Stimulated activated CD4-positive, alpha-beta T cell treated with anti-CD3 and anti-CD28 coated beads, TNF-alpha, amount 100 ng/mL, for 1 hour (primary cell): ENCODE results near the gene BDNF.
A peak's percentile ranks its signal among the peaks of the same experiment; 100 is the strongest.

ENCODE experiments used
- DNase-seq, 3 donors: peaks; one replicate each; pipeline ENCODE4 v3.0.0-alpha.2; 2020; ENCODE audit warnings: low read depth in 3 of 3, low spot score in 1 of 3

Gene BDNF

DNA sequence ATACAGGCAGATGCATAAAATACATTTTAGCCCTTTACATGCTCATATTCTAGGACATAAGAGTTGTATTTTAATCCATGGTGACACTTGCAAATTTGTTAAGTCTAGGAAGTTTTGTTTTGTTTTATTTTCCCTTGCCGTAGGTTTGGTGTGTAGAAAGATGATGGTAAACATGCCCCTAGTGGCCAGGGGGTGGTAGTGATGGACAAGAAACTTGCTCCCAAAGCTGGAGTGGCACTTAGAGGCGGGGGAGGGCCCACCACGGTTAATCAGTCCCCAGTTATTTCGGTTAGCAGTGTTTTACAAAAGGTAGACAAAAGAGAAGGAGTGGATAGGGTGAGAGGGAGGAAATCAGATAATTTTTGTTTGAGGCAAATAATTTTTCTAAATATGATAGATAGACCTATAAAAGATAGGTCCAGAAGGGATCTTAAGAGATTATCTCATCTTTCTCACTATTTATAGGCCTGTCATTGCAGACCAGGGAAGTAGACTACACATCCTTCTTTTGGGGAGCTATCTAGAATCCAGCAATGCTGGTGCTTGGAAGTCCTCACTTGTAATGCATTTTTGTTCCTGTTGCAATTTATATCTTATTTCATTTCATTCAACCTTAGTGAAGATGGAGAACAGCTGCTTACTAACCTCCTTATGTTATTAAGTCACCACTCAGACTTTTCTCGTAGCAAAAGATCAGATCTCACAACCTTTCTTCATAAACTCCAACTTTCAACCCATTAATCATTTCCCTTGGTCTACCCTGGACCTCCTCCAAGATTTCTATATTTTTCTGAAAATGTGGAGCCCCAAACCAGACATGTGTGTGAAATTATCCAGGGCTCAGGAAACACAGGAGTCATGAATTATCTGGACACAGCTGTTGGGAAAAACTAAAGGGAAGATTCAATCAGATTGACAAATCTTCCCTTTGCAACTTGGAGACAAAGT lies 5.9 kb upstream of the BDNF start:
- no peak for DNase-seq

- DNase-seq: no peak
Measured at GRCh38 chr11:27703481-27703880, 3.2 kb upstream of the BDNF start.

- no peak for DNase-seq
Measured at GRCh38 chr11:27702811-27703210, 2.6 kb upstream of the BDNF start.

- no peak for DNase-seq
Measured at GRCh38 chr11:27701355-27702105, 1.3 kb upstream of the BDNF start.

- DNase-seq: no peak
Measured at GRCh38 chr11:27699926-27700350, 317 bp downstream of the BDNF start.

GRCh38 chr11:27699242-27699925 lies 871 bp downstream of the BDNF start:
- no peak for DNase-seq

DNA sequence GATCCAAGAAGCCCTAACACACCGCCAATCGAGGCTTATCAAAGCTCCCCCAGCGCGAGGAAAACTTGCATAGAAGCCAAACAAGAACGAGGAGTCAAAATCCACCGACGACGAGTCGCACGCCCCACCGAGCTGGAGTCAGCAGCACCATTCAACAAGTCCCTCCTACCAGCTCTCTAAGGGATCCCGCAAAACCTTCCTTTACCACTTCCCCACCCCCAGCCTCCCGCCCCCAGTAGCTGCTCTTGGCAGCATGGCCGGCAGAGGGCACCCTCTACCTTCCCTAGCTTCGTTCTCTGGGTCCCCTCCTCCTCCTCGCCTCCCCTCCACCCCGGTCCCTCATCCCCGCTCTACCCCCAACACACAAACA lies 1.4 kb downstream of the BDNF start:
- peak in 1 of 3 donors; percentile 52 for DNase-seq

DNA sequence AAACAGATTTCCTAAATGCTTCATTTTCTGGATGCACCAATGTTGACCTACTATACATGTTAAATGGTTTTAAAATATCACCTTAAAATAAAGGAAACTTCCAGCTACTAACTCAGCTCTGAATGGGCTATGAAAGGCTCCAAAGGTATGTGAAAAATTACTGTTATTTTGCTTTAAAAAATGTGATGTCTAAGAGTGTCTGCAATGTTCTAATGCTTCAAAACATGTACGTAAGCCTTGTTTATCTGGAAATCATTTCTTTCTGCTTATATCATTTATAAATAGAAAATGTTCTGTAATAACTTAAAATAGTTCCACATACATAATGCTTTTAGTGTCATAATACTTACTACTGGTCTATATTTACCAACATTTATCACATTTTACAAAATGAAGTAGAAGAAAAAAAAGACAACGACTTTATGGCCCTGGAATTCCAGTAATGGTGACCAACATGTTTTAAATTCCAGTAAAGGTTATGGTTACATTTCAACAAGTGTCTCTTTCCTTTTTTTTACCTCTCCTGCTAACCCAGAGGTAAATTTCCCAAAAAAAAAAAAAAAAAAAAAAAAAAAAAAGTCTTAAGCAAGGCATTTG lies 2.5 kb downstream of the BDNF start:
- no peak for DNase-seq

DNA sequence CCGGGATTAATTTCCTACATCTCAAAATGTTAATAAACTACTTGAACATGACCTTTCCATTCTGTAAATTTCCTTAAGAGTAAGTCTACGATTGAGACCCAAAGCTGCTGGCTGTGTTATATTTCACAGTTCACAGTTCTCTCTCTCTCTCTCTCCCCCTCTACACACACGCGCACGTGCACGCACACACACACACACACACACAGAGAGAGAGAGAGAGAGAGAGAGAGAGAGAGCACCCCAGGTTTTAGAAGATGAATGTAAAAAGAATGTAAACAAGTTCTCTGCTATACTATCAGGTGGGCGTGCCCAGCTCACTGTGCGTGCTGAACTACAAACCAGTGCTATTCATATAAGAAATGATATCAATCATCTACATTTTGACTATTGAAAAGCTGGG lies 3.3 kb downstream of the BDNF start:
- no peak for DNase-seq

GRCh38 chr11:27696115-27696514 lies 4.1 kb downstream of the BDNF start:
- no peak for DNase-seq

DNA sequence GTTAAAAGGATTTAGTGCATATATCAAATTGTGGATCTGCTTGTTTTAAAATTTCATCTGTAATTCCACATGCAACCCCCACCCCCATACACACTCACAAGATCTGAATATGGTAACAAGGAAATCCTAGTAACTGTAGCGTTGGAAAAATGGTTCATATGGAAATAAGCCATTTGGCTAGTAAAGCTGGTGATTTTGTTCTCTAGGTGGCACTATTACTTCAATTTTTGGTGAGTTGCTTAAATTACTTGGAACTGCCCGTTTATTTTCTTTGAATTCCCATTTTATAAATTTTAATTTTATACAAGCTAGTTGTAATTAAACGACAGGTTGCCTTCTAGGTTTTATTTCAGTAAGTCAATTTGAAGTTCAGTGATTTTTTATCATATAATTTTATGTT lies 5.3 kb downstream of the BDNF start:
- no peak for DNase-seq

- no peak for DNase-seq
Measured at GRCh38 chr11:27693398-27693797, 6.9 kb downstream of the BDNF start.

DNA sequence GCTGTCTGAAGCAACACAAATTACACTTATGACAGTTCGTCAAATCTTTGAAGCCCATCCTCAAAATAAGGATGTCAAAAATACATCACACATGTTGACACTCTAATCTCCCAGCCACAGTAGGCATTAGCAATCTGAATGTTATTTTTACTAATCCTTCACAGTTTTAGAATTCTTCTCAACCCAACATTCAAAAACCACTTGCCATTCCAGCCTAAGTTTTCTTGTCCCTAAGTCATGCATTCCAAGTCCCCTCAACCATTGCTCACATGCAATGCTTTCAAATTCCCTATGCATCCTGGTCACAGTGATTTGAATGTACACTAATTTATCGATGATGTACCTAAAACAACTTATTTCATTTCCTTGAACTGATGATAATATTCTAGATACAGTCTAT lies 7.5 kb downstream of the BDNF start:
- DNase-seq: no peak

- DNase-seq: no peak
Measured at GRCh38 chr11:27688076-27688475, 12.2 kb downstream of the BDNF start.

DNA sequence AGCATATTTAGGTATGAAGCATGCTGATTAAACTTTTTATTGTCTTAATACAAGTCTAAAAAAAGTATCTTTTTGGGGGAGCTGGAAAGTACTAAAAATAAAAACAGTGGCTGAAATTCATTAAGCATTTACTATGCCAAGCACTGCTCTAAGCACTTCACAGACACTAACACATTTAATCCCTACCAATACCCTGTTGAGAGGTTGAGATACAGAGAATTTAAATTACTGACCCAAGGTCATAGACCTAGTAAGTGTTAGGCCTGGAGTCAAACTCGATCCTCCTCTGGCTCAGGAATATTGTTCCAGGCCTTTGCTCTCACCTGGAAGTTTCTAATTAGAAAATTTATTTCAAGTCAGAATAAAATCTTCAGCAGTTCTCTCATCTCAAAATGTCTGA lies 18.6 kb downstream of the BDNF start:
- no peak for DNase-seq

- no peak for DNase-seq
Measured at GRCh38 chr11:27679136-27680015, 20.9 kb downstream of the BDNF start.

GRCh38 chr11:27678242-27678641 lies 22.0 kb downstream of the BDNF start:
- DNase-seq: no peak

GRCh38 chr11:27677108-27677507 lies 23.1 kb downstream of the BDNF start:
- DNase-seq: no peak

- DNase-seq: no peak
Measured at GRCh38 chr11:27673979-27674663, 26.1 kb downstream of the BDNF start.
